PC-9 (cell line): Measurements from ENCODE around the gene SOCS1. TPM values are rescaled to one million over a fixed set of nuclear protein-coding genes. Genes with fewer than 3 reads are reported as not detected.

ENCODE experiments used
- BruUV-seq: library from RNA; stranded (reverse); fragments of 400-500 nt; replicated peaks from 2 replicates; lab custom pipeline; 2021; lab: Mats Ljungman, UMichigan
- CTCF ChIA-PET: fragments of 300-600 bp; sonication (Branson Sonifier 250); formaldehyde crosslinking; loops from one replicate; lab custom pipeline; 2022; ENCODE audit warnings: antibody characterized with exemption; lab: Charles Lee
- POLR2A ChIA-PET: fragments of 300-600 bp; sonication (Branson Sonifier 250); formaldehyde crosslinking; loops from one replicate; lab custom pipeline; 2022; ENCODE audit warnings: antibody characterized with exemption; ENCODE audit not compliant: unreplicated experiment; lab: Charles Lee
- DNase-seq, 2 experiments: peaks; one replicate each; pipeline versions ENCODE4 v3.0.0 to v3.0.0-alpha.2; 2015 to 2022; ENCODE audit warnings: mixed read lengths in 1 of 2
- H2AFZ ChIP-seq: fragments of 200-600 bp; sonication (generic); 2 replicates; pipeline ENCODE4 v1.8.1; 2017; ENCODE audit warnings: antibody characterized with exemption
- H3F3A ChIP-seq: fragments of 200-600 bp; sonication (generic); 2 replicates; pipeline ENCODE4 v1.8.1; 2017; ENCODE audit warnings: antibody characterized with exemption, mild to moderate bottlenecking, low read depth; ENCODE audit not compliant: insufficient read depth
- H3K27ac ChIP-seq: fragments of 200-600 bp; sonication (generic); 2 replicates; pipeline ENCODE4 v1.6.1; 2016; ENCODE audit warnings: mixed run types
- H3K27me3 ChIP-seq: fragments of 200-600 bp; sonication (generic); 2 replicates; pipeline ENCODE4 v1.6.1; 2016; ENCODE audit warnings: low read depth, mixed run types; ENCODE audit not compliant: insufficient read depth
- H3K36me3 ChIP-seq: fragments of 200-600 bp; sonication (generic); 2 replicates; pipeline ENCODE4 v1.6.1; 2016; ENCODE audit warnings: low read depth, mixed run types
- H3K4me1 ChIP-seq: fragments of 200-600 bp; sonication (generic); replicated peaks from 2 replicates; pipeline ENCODE4 v1.6.1; 2016; ENCODE audit warnings: mixed run types; ENCODE audit not compliant: insufficient read depth
- H3K4me2 ChIP-seq: fragments of 200-600 bp; sonication (generic); 2 replicates; pipeline ENCODE4 v1.6.1; 2017; ENCODE audit warnings: mixed run types
- H3K4me3 ChIP-seq: fragments of 200-600 bp; sonication (generic); 2 replicates; pipeline ENCODE4 v1.6.1; 2016; ENCODE audit warnings: mixed run types
- H3K79me2 ChIP-seq: fragments of 200-600 bp; sonication (generic); 2 replicates; pipeline ENCODE4 v1.6.1; 2017; ENCODE audit warnings: low read depth, mixed run types
- H3K9me2 ChIP-seq: fragments of 200-600 bp; sonication (generic); 2 replicates; pipeline ENCODE4 v1.8.1; 2017; ENCODE audit warnings: mild to moderate bottlenecking; ENCODE audit not compliant: insufficient read depth
- H3K9me3 ChIP-seq: fragments of 200-600 bp; sonication (generic); 2 replicates; pipeline ENCODE4 v1.8.1; 2016; ENCODE audit warnings: low read depth; ENCODE audit not compliant: insufficient read depth
- H4K20me1 ChIP-seq: fragments of 200-600 bp; sonication (generic); 2 replicates; pipeline ENCODE4 v1.8.1; 2017; ENCODE audit not compliant: insufficient read depth
- EZH2 ChIP-seq: fragments of 200-600 bp; sonication (generic); IDR thresholded peaks from 2 replicates; pipeline ENCODE4 v1.8.0; 2017; ENCODE audit warnings: antibody characterized with exemption, low read depth
- intact Hi-C: fragments of 100-400 bp; cut with micrococcal nuclease; formaldehyde crosslinking; loops from one replicate; pipeline ENCODE4 v1.10.0; 2022; ENCODE audit not compliant: unreplicated experiment
- total RNA-seq: library from RNA; stranded (reverse); gene quantifications from 2 replicates; pipeline ENCODE4 v1.2.3, GENCODE V29; 2021
- TF ChIP-seq, protein P1 (sequence below): fragments of 200-600 bp; sonication (generic); conservative IDR thresholded peaks from 2 replicates; pipeline ENCODE4 v1.6.1; 2017; ENCODE audit warnings: mixed run types, antibody characterized with exemption, mild to moderate bottlenecking, moderate library complexity

Gene SOCS1
- total RNA-seq, 1 experiment from 2014 or later, result 4.6 TPM

DNA sequence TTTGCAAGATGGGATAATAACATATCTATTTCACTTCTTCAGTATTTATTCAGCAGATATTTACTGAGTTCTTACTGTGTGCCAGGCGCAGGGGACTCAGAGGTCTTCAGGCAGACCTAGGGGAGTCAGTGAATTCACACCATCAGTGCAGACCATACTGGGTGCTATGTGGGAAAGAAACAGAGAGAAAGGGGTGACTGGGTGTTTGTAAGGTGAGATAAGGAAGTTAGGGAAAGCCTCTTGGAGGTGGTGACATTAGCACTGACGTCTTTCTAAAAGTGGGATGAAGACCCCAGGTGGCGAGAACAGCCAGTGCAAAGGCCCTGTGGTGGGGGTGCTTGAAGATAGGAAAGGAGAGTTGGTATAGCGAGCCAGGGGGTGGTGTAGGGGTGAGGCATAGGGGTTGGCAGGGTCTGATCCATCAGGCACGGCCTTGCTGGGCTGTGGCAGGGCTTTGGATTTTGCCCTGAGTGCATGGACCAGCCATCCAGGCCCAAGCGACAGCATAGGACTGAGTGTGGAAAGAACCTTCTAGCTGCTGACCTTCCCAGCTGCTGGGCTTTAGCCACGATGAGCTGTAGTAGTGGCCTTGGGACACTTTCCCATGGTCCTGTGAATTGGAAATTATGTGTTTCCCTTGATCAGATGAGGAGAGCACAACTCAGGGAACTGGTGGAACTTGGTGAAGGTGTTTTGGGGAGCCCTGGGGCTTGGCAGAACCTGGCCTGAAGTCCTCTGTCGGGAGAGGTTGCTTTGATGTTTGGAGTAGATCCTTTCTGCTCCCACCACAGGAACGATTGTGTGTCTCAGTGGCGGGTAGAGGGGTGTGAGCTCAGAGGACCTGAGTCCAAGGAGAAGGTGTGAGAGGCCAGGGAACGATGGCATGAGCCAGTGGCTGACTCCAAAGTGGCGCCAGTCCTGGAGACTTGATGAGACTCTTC, 3.9 kb upstream of the SOCS1 start:
- no peaks in the 10 kb centered on the region for H3K9me2 ChIP-seq
- no peak for DNase-seq
- no peak overlapping the region for H3K4me2 ChIP-seq
- peaks cover 10% of the 10 kb centered on the region for H3K4me1 ChIP-seq
- intact Hi-C loops, result loop anchor here (5.0 to 10.0 kb wide), 3 partner anchors 37 to 205 kb away; no protein-coding TSS in a partner anchor
- no peak overlapping the region for H2AFZ ChIP-seq
- POLR2A ChIA-PET, result interaction anchor here (0.5 to 0.7 kb wide), 2 partner anchors 57 to 219 kb away, joined by 3 to 10 read pairs; no protein-coding TSS in a partner anchor
- no peak overlapping the region for H3K27ac ChIP-seq
- H3F3A ChIP-seq, result peaks cover 7% of the 10 kb centered on the region; the same call in 1 of the 2 replicates
- no peaks in the 10 kb centered on the region for H3K79me2 ChIP-seq
- no peaks in the 10 kb centered on the region for H3K9me3 ChIP-seq
- no TSS peak for BruUV-seq
- no peak for TF ChIP-seq EZH2
- TF ChIP-seq, protein P1, sequence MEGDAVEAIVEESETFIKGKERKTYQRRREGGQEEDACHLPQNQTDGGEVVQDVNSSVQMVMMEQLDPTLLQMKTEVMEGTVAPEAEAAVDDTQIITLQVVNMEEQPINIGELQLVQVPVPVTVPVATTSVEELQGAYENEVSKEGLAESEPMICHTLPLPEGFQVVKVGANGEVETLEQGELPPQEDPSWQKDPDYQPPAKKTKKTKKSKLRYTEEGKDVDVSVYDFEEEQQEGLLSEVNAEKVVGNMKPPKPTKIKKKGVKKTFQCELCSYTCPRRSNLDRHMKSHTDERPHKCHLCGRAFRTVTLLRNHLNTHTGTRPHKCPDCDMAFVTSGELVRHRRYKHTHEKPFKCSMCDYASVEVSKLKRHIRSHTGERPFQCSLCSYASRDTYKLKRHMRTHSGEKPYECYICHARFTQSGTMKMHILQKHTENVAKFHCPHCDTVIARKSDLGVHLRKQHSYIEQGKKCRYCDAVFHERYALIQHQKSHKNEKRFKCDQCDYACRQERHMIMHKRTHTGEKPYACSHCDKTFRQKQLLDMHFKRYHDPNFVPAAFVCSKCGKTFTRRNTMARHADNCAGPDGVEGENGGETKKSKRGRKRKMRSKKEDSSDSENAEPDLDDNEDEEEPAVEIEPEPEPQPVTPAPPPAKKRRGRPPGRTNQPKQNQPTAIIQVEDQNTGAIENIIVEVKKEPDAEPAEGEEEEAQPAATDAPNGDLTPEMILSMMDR, result no peak
- H3K27me3 ChIP-seq, result no peaks in the 10 kb centered on the region
- no peak overlapping the region for H3K4me3 ChIP-seq
- no peaks in the 10 kb centered on the region for H3K36me3 ChIP-seq
- H4K20me1 ChIP-seq, result no peaks in the 10 kb centered on the region
- CTCF ChIA-PET, result interaction anchor here (1.3 kb wide), 2 partner anchors 37 to 276 kb away, joined by 3 to 4 read pairs; no protein-coding TSS in a partner anchor

DNA sequence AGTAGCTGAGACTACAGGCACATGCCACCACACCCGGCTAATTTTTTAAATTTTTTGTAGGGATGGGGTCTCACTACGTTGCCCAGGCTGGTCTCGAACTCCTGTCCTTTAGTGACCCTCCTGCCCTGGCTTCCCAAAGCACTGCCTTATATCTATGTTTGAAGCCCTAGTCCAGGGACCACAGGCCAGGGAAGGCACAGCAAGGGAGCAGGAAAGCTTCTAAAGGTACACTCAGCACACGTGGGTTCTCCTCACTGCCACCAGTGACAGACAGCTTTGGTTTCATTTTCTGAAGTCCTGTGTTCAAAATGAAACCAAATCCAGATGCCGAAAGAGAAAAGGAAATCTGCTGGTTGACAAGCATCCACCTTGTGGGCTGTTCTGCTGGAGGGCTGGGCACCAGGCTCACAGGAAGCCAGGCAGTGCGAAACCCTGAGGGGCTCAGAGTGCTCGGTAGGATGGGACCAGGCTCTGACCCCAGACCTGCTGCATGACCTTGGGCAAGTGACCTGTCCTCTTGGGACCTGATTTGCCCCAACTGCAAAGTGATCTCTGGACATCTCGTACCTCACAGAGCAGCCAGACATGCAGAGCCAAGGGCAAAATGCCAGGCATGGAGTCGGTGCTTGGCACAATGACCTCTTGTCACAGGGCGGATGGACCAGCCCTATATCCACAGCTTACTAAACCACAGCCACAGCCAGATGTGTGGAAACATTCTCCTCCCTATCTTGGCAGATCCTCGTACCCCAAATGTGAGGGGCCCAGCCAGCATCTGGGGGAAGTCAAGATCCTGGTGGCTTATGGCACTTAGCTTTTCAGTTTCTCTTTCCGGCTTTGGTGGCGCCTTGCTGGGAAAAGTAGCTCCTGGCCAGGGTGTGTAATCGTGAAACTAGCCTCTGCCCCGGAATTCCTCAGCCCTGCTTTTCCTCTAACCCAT, 2.8 kb upstream of the SOCS1 start:
- TF ChIP-seq EZH2, result no peak
- TF ChIP-seq, protein P1, result no peak
- Histone ChIP-seq H3K4me2 (no peak overlapping the region), H3K9me3 (no peaks in the 10 kb centered on the region), H3K79me2 (no peaks in the 10 kb centered on the region), H3K4me1 (peaks cover 19% of the 10 kb centered on the region), H4K20me1 (no peaks in the 10 kb centered on the region), H3K27me3 (no peaks in the 10 kb centered on the region), H3K9me2 (no peaks in the 10 kb centered on the region), H3K4me3 (no peak overlapping the region), H3F3A (peaks cover 7% of the 10 kb centered on the region; the same call in 1 of the 2 replicates), H3K27ac (no peak overlapping the region), H3K36me3 (no peaks in the 10 kb centered on the region), H2AFZ (no peak overlapping the region)
- BruUV-seq, result no TSS peak
- POLR2A ChIA-PET, result no interaction called here
- intact Hi-C loops, result loop anchor here (5.0 to 10.0 kb wide), 3 partner anchors 38 to 204 kb away; no protein-coding TSS in a partner anchor
- no peak for DNase-seq
- CTCF ChIA-PET, result interaction anchor here (1.3 kb wide), 2 partner anchors 38 to 275 kb away, joined by 3 to 4 read pairs; no protein-coding TSS in a partner anchor
